GM21619 (cell line): ENCODE results near the gene LBX1.

ENCODE experiments used
- ATAC-seq: cut with Tn5 transposase; IDR thresholded peaks from one replicate; pipeline ENCODE4 v1.9.1; 2021; ENCODE audit not compliant: unreplicated experiment

LBX1 gene

DNA sequence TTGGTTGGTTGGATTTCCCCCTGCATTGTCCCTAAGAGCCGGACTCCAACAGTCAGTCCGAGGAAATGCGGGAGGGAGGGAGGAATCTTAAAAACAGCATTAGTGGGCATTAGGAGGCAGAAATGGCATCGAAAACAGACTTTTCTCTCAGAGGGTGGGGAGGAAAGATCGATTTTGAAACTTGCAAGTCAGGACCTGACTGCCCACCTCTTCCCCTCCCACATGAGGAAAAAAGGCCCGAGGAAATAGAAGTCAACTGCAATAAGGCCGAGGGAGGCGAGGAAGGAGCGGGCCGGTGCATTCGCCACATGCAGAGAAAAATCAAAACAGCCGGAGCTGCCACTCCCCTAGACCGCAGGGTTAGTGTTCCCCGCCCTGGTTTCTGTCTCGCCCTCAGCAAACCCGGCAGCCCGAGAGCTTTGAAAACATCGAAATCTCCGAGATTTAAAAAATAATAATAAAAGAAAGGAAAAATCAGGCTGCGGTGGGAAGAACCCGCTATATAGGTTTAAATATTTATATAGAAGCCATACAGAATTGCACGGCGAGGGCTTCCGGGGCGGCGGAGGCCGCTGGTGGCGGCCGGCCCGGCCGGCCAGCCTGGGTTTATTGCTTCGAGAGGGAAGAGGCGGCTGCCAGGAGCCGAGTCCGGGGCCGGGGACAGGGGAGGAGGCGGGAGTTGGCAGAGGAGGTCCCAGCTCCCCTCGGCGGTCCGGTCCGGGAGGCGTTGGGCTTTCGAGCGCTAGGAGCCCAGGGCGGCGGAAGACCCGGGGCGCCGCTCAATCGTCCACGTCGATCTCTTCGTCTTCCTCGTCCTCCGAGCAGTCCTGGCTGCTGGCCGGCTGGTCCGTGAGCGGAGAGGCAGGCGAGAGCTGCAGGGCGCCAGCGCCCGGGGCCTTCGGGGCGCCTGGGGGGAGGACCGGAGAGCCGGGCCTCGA lies 2.5 kb downstream of the LBX1 start:
- no peak for ATAC-seq

DNA sequence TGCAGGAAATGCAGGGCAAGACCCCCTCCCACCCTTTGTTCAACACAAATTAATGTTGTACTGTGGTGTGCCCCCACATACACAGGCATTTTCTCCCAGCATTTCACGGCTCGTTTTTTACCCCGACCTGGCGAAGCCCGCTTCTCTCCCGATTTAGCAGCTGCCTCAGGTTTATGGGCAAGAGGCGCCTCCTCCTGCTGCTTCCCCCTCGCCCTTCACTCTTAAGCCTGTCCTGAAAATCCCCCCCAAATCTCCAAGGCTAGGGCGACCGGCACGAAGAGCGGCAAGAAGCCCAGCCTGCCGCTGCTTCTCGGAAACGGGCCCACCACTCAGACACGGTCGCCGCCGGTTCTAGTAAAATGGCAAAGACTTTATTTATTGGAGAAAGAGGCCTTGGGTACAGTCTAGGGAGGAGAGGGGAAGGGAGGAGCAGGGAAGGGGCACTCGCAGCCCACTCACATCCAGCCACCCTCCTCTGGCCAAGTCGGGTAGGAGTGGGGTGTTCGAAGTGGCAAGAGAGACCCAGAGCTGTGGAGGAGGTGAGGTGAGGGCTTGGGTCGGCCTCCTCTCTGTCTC lies 3.3 kb downstream of the LBX1 start:
- no peak for ATAC-seq

DNA sequence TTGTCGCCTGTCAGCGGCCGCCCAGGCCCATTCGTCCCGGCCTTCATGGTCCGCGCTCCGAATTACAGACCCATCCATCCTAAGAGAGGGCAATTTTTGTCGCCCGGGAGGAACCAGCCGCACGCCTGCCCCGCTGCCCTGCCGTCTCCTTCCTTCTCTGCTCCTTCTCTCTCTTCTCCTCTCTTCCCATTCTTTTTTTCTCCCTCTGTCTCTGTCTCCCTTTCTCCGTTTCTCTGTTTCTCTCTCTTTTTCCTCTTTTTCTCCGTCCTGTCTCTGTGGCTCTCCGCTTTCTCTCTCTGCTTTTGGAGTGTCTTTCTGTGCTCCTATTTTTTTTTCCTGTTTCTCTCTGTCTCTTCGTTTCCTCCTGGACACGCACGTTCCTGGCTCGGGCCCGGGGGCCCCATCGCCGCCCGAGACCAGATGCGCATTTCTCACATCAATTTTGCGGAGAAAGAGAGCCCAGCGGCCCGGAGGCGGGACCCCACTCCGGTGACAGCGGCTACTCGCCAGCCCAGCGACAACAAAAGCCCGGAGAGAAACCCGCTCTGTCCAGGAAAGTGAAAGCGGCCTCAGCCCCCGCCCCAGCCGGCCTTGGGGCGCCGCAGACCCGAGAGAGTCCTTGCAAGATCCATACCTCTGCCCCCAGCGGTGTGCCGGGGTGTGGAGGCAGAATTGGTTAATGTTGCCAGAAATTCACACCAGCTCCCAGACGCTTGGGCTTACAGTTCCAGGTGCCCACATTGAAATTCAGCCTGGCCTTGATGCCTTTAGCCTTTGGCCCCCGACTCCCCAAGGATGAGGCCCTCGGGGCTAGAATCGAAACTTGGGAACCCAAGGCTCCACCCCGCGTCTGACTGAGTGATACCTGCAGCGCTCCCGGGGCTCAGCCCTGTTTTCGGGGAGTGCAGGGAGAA lies 4.1 kb downstream of the LBX1 start:
- no peak for ATAC-seq

DNA sequence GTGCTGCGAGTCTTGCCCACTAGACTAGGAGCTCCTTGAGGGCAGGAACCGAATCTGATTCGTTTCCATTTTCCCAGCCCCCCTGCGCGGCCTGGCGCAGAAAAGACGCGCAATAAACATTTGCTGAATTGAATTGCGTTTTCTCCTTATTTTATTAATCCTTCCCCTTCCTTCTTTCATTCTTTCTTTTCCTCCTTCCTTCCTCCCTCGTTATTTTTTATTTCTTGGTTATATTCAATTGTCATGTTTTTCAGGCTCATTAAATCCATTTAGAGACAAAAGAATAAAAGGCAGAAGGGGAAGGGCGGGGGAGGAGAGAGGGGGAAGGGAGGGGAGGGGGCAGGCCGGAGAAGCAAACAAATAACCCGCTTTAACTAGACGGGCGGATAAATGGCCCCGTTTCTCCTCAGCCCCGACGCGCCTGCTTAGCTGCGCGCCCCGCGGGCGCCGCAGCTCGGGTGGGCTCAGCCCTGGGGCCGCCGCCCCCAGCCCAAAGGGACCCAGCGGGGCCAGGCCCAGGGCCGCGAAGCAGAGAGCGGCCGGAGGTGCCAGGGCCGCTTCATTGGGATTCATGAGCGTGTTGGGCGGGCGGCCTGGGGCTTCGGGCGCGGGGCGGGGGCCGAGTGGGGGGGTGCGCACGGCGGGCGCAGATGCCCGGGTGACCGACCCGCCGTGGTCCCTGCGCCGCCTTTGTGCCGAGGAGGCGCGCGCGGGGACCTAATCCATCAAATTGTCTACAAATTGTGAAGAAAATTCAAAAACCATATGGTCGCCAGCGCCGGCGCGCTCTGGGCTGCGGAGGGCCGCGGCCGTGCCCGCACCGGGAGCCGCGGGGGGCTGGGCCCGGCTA lies 5.0 kb downstream of the LBX1 start:
- no peak for ATAC-seq

DNA sequence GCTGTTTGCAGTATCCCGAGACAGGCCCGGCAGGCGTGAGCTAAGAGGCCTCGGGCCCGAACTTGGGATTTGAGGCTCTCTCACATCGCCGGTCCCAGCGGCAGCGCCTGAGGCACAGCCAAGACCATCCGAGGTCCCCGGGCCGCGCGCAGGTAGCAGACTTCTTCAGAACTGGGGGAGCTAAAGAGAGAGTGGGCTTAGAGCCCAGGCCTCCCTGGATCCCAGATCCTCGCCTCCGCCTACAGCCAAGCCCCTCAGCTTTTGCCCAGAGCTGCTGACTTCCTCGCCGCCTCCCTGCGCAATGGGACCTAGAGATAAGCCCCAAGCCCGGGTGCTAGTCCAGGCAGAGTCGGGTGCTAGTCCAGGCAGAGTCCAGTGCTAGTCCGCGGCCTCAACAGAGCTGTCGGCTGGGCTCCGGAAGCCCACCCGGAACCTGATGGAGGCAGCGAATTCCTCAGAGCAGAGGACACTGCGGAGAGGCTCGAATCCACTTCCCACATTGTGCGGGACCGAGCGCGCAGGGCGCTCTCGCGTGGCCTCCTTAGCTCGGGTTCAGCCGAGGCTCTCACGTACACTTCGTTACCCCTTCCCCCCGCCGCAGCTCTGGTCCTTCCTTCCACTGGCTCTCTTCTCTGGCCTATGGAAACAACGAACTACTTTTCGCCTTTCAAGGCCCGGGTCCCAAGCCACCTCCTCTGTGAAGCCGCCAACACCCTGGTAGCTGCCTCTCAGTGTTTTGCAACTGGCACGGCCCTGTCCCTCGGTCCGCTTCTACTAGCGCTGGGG lies 5.8 kb downstream of the LBX1 start:
- no peak for ATAC-seq

DNA sequence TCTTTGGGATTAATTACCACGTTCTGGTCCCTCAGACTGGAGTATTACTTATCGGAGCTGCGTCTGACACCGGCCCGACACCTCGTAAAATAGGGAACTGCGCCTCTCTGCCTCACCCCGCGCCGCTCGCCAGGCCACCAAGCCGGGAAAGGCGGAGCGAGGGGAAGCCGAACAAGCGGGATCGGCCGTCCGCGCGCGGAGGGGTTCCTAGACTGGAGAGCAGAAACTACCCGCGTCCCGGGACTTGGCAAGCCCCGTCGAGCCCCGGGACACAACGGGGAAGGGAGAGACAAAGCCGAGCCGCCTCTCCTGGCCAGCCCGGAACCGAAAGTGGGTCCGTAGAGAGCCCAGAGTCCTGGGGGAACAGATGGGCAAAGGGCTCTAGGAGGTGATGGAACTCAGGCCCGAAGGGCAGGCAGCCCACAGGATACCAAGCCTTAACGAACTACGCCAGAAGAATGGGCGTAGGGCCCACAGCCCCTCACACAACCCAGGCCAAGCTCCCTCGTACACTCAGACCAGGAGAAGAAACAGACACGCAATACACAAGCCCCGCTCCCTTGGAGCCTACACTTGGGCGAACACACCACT lies 6.5 kb downstream of the LBX1 start:
- ATAC-seq = no peak

DNA sequence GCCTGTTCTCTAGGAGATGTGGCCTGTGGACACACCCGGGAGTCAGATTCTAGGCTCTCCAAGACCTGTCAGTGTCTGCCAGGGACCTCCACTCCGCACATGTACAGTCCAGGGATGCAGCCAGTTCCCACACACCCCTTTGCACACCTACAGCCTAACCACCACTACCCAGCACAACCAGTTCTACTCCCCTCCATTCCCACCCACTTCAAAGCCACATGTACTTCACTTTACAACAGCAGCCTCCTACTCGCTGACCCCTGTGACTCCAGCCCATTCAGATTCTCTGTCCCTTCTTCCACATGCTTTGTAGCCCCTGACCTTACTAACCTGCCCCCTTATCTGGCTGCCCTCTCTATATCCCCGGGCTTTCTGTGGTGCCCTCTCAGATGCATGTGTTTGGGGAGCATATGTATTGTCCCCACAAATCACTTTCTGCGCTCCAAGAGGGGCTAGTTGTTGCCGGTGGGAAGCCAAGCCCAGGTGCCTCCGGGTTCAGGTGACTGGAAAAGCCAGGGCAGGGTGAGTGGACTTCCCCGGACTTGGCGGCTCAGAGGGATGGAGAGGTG lies 7.2 kb downstream of the LBX1 start:
- ATAC-seq = no peak

DNA sequence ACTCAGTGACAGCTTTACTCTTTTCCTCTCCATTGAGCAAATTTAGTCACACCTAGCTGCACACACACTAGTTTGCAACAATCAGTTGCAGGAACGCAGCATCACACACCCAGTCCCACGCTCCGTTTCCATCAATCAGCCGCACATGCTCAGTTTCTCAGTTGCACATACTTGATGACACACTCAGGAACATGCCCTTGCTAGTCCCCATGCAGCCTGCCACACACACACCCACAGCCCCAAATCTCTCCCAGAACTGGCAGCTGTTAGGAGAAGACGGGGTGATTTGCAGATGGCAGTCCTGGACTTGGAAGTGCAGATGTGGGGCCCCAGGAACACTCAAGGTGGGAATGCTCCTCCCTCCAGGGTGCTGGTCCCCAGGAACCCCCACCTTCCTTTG lies 7.7 kb downstream of the LBX1 start:
- ATAC-seq = no peak

DNA sequence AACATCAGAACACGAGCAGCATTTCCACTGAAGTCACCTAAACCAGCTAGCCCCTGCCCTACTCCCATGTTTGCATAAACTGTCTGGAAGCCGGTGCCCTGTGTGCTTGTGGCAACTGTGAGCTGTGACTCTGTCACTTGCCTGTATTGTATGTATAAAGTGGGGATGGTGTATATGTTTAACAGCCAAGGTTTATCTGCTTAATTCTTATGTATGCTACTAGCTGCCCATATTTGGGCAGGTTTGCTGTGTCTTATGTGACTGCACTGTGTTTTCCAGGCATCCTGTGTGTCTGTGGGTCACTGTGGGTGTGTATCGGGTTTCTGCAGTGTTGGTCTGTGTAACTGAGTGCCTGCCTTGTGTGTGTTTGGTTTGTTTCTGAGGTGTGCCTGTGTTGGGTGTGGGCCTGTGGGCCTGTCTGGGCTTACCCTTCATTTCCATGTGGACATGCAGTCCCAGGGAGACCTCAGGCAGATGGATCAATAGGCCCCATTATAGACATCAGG lies 9.3 kb downstream of the LBX1 start:
- no peak for ATAC-seq

DNA sequence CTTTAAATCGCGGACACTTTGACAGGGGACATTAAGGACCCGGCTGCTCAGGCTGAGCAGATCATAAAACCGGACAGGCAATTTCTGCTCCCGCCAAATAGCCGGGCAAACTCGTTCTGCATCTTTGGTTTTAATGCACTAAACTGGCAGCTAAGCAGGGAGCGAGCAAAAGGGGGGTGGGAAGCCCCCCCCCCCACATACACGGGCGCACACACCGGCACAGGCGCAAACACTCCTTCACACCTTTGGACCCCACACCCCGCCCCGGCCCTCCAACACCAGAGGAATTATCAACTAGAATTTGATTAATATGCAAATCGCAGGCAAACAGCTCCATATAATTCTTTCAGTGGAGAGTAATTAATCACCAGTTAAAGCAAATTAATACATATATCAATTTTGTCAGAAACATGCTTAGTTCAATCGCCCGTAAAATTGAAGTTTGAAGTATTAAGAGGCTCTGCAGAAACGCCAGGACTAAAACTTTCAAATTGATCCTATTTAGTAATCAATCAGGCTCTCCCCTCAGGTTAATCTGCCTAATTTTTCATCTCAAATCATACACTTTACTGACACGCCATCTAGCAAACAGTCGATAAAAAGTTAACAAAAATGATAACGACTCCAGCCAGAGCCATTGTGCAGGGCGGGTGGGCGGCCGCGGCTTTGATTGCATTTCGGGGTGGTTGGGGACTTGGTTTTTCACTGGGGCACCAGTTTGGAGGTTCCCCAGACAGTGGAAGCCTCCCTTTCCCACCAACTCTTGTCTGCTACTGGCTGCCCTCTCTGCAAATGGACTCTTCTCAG lies 9.9 kb downstream of the LBX1 start:
- ATAC-seq = no peak

DNA sequence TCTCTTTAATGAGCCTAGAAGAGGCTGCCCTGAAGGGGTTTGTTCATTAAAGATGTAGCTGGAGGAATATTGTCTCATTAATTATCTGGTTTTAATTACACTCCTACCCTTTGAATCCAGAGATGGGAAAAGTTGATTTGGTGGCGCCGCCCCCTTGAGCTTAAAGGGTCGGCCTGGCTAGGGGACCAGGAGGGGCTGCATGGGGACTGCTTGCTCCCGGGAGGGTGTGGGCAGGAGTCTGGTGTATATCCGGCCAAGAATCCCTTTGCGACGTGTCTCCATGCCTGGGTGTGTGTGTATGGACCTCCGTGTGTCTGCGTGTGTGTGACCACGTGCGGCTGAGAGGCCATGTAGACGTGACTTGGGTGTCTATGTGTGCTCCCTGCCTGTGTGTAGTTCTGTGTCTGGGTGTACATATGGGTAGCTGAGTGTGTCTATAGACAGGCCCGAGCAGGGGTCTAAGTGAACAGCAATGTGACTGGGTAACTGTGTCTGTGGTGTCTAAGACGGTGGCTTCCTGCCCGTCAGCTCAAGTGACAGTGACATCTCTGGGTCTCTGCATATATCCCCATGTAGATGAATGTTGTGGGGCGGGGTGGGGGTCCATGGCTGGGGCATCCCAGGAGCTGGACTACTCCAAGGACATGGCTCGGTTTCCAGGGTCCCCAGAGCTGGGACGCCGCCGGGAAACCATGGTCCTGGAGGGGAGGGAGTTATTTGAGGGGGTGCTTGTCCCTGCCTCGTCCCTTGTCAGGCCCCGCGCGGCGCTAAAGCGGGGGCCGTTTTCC lies 10.7 kb downstream of the LBX1 start:
- no peak for ATAC-seq

DNA sequence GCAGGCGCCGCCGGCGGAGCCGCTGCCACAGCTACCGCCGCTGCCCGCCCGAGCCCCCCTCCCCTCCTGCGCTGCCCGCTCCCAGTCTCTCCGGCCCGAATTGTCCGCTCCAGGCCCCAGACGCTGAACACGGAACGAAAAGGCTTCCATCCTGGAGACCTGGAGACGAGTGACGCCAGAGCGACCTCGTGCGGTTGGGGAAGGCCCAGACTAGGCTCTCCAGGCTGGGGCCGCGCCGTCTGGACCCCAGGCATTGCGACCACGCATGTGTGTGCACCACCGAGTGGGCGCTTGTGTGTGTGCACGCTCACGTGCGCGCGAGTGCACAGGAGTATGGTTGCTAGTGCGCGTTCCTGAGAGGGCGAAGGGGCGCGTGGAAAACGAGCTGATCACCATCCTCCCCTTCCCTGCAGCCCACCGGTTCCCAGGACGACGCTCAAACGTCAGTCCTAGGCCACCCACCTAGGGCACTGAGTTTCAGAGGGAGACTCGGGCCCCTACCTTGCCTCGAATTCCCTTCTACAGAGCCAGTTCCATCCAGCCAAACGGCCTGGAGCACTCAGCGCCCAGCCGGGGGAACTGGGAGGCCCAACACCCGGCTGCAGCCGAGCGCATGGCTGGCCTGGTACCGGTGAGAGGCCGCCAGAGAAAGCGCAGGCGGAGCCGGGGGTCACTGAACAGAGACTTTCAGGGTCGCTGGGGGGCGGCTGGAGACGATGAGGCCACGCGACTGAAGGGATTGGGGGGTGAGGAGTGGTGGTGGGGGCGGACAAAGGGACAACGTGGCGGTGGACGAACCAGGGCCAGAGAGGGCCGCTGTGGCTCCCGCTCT lies 11.6 kb downstream of the LBX1 start:
- ATAC-seq = no peak

DNA sequence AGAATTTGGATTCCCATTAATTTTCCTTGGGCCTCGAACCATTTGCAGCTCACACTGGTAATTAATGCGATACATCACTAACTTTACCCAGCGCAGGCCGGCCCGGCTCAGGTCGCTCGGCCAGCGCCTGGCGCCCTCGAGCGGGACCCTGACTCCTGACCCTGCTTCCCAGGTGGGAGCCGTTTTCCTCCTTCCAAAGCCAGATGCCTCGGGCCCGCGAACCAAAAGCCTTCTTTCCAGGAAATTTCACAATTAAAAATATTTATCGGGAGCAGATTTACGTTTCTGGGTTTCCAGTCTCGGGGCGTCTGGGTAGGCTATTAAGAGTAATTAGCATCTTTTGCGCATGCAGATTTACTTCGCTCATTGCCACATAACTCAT lies 12.2 kb downstream of the LBX1 start:
- ATAC-seq = no peak

DNA sequence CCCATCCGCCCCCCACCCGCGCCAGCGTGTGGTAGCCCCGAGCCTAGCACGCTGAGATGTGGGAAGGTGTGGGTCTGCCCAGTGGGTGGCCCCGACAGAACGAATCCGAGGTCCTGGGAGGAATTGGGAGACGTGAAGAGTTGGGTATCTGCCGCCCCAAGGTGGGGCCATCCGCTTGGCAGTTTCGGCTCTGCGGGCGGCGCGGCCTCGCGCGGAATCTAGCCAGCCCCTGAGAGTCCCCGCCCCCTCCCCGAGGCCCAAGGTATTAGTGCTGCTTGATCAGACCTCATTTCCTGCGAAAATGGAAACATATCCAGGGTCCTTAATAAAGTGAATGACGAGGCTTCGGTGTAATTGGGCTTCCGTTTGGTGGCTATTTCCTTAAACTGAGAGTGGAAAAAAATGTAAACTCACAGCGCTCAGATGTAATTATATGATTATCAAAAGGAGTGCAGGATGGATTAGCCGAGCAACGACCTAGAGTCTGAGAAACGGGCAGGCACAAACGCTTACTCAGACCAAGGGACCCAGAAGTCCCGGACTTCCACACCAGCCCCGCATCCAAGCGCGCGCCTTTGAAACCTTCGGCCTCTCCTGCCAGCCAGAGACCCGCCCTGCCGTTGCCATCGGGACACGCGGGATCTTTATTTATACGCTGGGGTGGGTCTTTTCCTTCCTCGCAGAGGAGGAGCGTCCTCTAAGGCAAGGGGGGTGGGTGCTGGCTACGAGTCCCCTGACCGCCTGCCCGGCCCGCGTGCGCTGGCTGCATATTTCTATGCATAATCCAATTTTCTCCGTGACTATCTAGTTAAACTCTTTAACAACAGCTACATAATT lies 12.8 kb downstream of the LBX1 start:
- no peak for ATAC-seq

DNA sequence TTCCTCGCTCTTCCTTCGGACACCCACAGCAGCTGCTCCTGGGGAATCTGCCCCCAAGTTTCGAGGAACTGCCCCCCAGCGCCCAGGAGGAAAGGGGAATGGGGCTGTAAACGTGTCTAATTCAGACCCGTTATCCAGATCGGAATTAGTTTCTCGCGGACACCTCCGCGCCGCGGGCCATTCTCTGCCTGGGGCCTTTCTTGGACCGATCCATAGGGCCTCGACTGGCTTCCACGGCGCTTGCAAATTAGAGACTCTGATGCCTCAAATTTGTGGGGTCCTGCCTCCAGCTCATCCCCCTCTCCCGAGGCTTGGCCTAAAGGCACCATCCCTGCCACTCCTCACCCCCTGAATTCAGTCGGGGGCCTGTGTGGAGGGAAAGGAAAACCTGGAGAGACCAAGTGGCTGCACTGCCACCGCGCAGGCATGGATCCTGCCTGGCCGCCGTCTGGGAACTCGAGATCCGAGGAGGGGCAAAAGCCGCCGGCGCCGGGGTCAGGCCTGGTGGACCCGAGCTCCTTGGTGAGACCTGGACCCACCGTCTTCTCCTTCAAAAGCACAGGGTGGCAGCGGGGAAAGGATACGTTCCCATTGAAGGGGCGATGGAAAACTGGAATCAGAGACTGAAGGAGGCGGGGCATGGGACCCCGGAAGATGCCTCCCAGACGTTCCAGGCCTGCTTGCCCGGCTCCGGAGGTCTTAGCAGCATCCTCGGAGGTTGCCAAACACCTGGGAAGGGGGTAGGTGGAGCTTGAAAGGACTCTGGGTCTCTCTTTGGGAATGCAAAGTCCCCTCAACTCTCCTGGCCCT lies 13.7 kb downstream of the LBX1 start:
- no peak for ATAC-seq
